GM12872 (cell line): Measurements from ENCODE around the gene TMEM184C.

Source experiments
- CTCF ChIP-seq: IDR thresholded peaks from 3 replicates; pipeline ENCODE4 v1.5.1; 2011; ENCODE audit warnings: low read depth, mild to moderate bottlenecking, low read length, moderate library complexity; ENCODE audit not compliant: insufficient read depth

TMEM184C gene

GRCh38 chr4:147651563-147651962 is 34.4 kb downstream of the TMEM184C start:
- no peak for TF ChIP-seq CTCF

GRCh38 chr4:147655639-147656038 is 38.4 kb downstream of the TMEM184C start:
- TF ChIP-seq CTCF = no peak

- no peak for TF ChIP-seq CTCF
Observed at GRCh38 chr4:147658501-147658900, 41.3 kb downstream of the TMEM184C start.

- TF ChIP-seq CTCF = no peak
Observed at GRCh38 chr4:147674073-147674472, 56.9 kb downstream of the TMEM184C start.

- no peak for TF ChIP-seq CTCF
Observed at GRCh38 chr4:147674496-147674895, 57.3 kb downstream of the TMEM184C start.

- TF ChIP-seq CTCF = no peak
Observed at GRCh38 chr4:147678106-147678505, 60.9 kb downstream of the TMEM184C start.

- TF ChIP-seq CTCF = peak; percentile 51; the same call in 2 of the 3 replicates
Observed at GRCh38 chr4:147678796-147679549, 61.8 kb downstream of the TMEM184C start.

- no peak for TF ChIP-seq CTCF
Observed at GRCh38 chr4:147682755-147683154, 65.6 kb downstream of the TMEM184C start.
